GM19395 (cell line): ENCODE measurements around the gene DTNB.
"Not testable (repeated sequence)": the region's sequence is repeated elsewhere in the genome, so short reads cannot be mapped to it uniquely, and the experiment has no call there.

Experiments used
- ATAC-seq: cut with Tn5 transposase; IDR thresholded peaks from one replicate; pipeline ENCODE4 v1.9.1; 2021; ENCODE audit warnings: mild to moderate bottlenecking, moderate library complexity; ENCODE audit not compliant: unreplicated experiment

DTNB gene

DNA sequence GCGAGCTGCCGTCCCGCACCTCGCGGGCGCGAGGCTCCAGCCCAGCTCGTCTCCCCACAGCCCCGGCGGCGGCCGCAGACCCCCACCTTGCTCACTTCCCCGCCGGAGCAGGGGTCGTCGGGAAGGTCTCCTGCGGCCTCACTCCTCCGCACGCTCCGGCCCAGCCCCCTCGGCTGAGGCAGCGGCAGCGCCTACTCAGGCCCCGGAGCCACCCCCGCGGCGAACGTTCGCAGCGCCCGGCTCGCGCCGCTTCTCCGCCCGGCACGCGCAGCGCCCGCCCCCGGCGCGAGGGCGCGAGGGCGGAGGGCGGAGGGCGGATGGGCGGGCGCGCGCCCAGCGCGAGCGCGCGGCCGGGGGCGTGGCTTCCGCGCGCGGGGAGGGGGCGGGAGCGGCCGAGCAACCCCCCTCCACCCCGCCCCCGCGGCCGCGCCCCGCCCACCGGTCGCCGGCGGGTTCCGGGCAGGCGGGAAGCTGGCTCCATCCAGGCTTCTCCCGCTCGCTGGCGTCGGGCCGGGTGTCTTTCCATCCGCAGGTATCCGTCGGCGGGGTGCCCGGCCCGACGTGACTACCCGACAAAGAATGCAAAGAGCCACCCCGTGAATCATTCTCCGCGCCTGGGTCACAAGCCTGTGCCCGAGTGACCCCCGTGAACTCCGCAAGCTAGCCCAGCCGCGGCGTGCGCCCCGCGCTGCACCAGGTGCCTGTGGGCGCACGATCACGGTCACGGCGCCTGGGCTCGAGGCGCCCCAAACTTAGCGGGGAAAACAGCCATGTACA lies at the start of gene DTNB:
Gene DTNB, minus strand, starts transcription at position 278 of the 777 bp plus-strand sequence. CDS start 20,917 bp downstream, outside the sequence.
- peak; percentile 67 for ATAC-seq

DNA sequence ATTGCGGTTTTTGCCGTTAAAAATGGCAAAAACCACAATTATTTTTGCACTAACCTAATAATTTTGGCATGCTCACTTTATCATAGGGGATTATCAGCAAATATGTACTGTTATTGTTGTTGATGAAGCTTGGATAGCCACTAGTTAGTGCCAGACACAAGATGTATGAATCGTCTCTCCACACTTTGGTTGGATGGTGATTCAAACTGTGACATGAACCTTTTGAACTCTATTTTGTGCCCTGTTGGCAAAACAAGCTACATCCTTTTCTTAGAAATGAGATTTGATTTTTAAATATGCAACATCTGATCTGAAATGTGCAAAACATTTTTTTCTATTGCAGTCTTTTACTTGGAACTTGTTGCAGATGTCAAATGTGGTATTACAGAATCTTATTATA lies 48.8 kb upstream of the DTNB start:
- ATAC-seq, result no peak

DNA sequence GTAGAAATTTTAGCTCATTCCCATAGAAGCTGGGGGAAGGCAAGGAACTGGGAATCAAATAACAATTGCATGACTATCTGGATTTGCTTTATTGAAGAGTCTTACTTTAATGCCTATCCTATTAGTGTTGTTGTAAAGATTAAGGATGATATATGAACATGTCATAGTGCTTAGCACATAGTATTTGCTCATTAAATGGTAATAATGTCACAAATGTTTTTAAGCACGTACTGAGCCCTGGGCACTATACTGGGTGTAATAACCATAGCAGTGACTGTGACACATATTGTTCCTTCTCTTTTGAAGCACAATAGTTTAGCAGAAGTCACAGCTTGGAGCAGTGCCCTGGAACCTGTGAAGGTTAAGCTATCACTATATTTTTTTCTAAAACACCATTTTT lies 47.2 kb upstream of the DTNB start:
- ATAC-seq, result no peak

DNA sequence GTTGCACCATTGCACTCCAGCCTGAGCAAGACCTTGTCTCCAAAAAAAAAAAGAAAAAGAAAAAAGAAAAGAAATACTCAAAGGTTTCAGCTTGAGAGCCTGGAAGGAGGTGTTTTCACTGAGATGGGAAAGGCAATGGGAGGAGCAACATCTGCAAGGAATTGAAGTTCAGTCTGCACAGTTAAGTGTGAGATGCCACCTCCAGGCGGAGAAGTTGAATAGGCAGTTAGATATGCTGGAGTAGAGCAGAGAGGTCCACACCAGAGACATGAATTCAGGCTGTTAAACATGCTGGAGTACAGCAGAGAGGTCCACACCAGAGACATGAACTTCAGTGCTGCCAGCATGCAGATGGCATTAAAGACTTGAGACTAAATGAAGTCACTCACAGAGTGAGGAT lies 41.4 kb upstream of the DTNB start:
- no peak for ATAC-seq

DNA sequence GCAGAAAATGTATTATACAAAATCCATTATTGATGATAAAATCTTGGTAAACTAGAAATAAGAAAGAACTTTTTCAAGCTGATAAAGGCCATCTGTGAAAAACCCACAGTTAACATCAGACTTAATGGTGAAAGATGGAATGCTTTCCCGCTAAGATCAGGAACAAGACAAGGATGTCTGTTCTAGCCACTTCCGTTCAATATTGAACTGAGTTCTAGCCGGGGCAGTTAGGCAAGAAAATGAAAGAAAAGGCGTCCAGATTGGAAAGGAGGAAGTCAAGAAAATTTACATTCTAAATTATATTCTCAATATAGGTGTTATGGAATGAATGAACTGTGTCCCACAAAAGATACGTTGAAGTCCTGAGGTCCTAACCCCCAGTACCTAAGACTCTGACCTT lies 39.1 kb upstream of the DTNB start:
- ATAC-seq, result no peak

DNA sequence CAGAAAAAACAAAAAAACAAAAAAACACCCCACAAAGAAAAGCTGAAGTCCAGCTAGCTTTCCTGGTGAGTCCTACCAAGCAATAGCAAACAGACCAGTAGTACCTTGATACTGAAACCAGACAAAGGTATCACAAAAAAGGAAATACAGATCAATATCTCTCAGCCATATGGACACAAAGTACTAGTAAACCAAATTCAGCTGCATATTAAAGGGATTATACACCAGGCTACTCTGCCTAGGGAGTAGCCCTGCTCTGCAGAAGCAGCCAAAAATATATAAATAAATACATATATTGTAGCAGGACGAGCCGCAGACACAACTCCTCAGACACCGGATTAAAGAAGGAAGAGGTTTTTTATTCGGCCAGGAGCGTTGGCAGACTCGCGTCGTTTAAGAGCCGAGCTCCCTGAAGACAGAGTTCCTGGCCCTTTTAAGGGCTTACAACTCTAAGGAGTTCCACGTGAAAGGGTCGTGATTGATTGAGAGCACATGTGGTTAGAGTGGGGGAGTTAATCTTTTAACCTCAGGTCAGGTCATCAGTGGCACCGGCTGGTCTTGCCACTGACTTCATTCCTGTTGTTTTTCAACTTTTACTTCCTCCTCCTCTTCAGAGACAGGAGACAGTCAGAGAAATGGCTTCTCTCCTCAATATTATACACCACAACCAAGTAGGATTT lies 38.4 kb upstream of the DTNB start:
- no peak for ATAC-seq

DNA sequence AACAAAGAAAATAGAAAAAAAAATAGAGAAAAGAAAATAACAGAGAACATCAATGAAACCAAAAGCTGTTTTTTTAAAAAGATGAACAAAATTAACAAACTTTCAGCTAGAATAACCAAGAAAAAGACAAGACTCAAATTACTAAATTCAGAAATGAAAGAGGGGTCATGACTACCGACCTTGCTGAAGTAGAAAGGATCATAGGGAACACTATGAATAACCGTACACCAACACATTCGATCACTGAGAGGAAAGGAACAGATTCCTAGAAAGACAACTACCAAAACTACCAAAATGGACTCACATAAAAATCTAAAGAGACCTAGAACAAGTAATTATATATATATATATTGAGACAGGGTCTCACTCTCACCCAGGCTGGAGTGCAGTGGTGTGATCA lies 37.4 kb upstream of the DTNB start:
- ATAC-seq, result no peak

DNA sequence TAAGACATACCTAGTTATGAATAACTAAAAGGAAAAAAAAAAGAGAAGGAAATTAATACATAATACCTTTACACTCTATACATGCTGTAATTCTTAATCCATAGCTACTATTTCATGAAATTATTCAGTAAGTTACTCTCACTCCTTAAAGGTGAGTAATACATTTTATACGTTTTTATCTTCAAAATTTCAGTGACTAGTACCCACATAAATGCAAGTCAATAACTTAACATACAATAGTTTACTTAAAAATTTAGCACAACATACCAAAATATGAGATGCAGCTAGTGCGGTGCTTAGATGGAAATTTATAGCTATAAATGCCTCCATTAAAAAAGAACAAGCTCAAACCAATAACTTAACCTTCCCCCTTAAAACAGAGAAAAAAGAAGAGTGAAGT lies 36.0 kb upstream of the DTNB start:
- no peak for ATAC-seq

DNA sequence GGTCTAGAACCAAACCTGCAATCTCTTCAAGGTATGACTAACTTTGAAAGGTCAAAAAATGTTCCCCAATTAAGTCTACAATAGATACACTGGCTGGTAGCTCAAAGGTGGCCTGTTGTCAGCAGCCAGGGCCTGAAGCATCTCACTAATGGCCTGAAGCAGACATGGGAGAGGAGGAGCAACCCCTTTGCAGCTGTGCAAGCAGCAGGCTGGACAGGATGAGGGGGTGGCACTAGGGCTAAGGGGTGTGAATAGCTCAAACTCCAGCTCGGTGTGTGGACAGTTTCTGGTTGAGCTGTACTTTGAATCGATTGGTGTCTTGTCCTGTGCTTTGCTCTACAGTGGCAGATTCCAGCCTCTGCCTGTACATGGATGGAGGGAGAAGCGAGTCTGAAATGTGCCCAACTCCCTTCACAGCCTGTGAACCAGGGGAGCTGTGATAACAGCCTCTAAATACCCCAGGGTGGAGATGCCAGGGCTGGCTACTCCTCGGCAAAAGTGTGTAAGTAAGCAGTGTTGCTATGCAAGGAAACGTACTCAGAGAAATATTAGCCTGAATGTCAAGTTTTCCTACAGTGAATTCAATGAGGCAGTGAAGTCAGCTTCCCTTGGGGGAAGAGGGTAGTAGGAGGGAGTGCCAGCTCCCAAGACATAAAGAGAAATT lies 34.7 kb upstream of the DTNB start:
- ATAC-seq, result no peak

DNA sequence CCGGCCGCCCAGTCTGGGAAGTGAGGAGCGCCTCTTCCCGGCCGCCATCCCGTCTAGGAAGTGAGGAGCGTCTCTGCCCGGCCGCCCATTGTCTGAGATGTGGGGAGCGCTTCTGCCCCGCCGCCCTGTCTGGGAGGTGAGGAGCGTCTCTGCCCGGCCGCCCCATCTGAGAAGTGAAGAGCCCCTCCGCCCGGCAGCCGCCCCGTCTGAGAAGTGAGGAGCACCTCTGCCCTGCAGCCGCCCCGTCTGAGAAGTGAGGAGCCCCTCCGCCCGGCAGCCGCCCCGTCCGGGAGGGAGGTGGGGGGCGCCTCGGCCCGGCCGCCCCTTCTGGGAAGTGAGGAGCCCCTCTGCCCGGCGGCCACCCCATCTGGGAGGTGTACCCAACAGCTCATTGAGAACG lies 32.2 kb upstream of the DTNB start:
- ATAC-seq, result not testable (repeated sequence)

DNA sequence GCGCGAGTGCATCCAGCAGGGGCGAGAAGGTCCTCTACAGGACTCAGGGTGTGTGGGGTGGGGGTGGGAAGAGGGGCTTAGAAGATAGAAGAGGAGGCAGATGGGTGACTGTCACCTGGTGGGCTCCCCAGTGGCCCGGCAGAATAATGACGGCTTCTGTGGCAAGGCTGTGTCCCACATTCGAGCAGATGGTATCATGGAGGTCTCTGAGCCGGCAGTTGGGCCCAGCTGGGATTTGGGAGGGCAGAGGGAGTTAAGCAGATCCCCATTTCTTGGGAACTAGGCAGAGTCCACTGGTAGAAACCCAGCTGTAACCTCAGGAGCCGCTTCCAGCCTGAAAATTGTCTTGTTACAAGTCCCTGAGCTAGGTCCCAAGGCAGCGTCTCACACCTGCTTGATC lies 28.4 kb upstream of the DTNB start:
- no peak for ATAC-seq

DNA sequence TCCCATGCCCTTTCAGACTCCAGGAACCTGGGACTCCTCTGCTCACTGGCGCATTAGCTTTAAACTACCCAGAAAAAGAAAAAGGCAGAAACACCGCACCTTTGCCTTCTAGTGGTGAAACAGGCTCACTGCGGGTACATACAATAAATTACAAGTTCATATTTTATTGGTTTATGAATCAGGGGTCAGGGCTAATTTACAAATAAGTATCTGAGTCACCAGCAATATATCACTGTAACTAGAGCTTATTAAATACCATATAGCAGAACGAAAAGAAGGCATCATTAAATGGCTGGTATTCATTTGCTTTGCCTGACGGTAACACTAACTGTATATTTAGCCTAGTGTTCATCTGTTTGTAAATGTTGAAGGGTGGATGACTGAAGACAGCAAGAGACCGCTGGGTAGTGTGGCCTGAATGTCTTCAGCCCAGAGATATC lies 26.9 kb upstream of the DTNB start:
- ATAC-seq, result no peak

DNA sequence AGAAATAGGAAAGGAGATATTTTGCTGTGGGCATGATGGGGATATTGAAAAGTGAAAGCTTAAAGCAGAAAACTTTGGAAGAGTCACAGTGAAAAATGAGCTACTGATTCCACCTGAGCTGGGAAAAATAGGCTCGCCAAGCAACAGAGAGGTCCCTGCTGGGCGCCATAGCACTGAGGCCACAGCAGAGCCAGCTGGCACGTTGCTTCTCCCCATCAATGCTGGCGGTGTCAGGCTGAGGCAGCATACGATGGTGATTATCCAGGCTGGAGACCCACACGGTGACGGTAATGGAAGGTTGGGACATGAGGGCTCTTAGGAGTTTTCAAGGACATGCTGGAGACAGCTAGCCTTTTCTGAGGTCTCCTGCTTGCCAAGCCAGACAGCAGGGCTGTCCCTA lies 25.8 kb upstream of the DTNB start:
- ATAC-seq, result no peak

DNA sequence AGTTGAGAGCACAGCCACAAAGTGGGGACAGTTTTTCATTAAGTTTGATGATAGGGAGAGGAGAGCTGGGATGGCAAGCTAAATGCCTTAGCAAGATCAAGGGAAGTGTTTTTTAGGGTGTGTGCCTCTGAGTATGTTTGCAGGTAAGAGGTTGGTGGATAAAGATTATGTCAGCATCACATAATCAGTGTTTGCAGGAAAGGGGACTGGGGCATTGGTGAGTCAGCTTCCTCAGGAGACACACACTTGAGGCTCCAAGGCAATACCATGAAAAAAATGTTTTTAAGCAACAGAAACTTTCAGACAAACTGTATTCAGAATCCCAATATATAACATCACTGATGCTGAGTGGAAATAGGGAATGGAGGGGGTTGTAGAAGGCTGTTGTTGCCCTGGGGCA lies 25.4 kb upstream of the DTNB start:
- no peak for ATAC-seq

DNA sequence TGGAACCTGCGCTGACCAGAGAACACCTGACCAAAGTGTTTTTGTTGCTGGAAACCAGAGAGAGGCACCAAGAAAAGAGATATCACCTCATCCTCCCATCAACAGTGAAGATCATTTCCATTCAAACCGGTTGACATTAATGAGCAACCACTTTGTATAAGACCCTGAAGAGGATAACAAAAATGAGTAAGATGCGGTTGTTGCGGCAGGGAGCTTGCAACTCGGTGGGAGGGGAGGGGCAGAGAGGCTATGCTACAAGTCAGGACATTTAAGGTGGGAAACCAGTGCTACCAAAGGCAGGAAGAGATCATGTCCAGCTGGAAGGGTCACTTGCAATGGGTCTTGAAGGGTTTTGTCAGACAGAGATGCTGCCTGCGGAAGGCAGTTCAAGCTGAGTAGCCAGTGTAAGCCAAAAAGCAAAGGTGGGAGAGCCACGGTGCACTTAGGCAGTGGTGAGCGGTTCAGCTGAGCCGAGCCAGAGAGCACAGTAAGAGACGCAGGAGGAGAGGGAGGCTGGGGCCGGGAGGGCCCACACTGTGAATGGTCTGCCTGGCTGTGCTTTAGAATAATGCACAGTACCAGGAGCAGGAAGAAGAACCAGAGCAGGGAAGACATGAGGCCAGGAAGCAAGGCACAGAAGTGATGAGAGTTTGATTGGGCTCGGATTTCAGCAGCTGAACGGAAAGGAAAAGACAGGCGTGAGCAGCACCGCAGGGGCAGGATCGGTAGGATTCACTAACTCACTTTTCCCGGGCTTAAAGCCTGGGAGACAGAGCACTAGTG lies 24.4 kb upstream of the DTNB start:
- ATAC-seq, result no peak

DNA sequence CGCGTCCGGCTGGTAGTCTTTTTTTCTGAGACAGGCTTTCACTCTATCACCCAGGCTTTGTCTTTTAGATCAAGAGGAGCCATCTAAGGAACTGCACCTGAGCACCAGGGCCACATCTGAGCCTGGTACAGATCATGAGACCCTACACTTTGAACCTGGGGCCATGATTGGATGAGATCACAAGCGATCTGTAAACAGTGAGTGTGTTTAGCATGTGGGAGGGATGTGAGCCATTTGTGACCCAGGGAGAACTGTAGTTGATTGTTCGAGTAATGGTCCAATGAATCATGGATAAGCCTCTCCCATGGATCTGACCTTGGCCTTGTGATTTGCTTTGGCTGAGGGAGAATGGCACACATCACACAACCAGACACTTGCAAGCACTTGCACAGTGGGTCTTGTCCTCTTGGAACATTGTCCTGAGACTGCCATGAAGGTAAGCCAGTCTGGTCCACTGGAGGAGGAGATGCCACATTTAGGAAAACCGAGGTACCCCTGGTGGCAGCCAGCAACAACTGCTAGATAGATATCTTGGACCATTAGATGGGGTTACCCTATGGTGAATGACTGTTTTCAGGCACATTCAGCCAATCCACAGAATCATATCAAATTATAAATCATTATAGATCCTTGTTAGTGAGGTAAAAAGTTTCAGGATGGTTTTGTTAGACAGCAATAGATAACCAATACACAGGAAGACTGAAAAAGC lies 19.5 kb upstream of the DTNB start:
- ATAC-seq, result no peak

DNA sequence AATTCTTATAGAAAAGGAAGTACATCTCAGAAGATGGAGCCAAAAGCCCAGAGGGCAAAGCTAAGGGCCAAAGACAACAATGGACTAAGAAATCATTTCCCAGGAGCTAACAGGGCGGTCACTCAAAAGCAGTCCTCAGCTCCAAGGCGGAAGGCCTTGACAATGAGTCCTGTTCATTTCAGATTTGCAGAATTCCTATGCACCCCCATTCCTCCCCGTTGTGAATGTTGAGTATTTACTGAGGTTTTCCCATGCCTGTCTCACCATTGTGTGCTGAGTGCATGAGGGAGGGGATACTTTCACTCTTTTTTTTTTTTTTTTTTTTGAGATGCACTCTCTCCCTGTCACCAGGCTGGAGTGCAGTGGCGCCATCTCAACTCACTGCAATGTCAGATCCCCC lies 18.8 kb upstream of the DTNB start:
- ATAC-seq, result no peak

DNA sequence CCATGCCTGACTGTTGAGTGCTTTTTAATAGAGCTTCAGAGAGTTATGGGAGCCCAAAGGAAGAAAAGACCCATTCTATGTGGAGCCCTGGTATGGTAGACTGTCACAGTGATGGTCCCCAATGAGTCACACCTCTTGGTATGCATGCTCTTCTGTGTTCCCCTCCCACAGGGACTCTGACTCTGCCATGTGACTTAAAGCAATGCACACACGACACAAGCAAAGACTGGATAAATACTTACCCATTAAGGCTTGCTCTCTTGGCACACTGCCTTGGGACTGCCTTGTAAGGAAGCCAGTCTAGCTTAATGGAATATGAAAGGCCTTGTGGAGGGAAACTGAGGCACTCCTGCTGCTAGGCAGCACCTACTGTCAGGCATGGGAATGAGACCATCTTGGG lies 16.7 kb upstream of the DTNB start:
- ATAC-seq, result no peak

DNA sequence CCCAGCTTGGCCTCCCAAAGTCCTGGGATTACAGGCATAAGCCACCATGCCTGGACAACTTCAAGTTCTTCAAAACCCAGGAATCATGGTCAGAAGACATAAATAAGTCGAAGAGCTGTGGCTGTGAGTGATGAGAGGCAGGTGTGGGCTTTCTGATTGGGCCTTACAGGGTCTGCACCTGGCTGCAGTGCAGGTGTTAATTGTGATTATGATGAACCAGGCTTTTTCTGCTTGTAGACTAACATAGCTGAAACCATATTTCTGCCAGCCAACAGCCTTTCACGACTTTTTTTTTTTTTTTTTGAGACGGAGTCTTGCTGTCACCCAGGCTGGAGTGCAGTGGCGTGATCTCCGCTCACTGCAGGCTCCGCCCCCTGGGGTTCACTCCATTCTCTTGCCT lies 14.9 kb upstream of the DTNB start:
- ATAC-seq, result no peak

DNA sequence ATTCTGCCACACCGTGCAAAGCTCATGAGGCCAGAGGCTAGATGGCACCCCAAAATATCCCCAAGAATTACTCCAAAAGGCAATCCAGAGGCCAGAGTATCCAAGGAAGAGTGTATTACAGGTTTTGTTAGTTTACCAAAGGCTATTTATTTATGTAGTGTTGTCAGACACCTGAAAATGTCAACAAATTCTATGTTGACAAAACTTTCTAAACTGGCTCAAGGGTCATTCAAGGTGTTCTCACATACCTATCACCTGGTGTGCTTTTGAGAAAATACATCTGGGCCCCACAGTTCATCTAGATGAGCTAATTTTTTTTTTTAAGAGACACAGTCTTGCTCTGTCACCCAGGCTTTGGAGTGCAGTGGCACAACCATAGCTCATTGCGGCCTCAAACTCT lies 12.4 kb upstream of the DTNB start:
- no peak for ATAC-seq
